SK-N-SH (cell line): ENCODE measurements around the gene DEPDC5.

Experiments used
- CHD2 ChIP-seq: fragments of 150-350 bp; IDR thresholded peaks from 2 replicates; pipeline ENCODE4 v1.6.1; 2018; ENCODE audit warnings: low read length; ENCODE audit not compliant: partially characterized antibody
- MXI1 ChIP-seq: IDR thresholded peaks from 2 replicates; pipeline ENCODE4 v1.6.1; 2012; ENCODE audit warnings: mild to moderate bottlenecking, low read depth, low read length, improper control_type of control experiment
- RFX5 ChIP-seq: IDR thresholded peaks from 2 replicates; pipeline ENCODE4 v1.6.1; 2012; ENCODE audit warnings: mild to moderate bottlenecking, improper control_type of control experiment, low read length
- SIN3A ChIP-seq: IDR thresholded peaks from 2 replicates; pipeline ENCODE4 v1.6.1; 2012; ENCODE audit warnings: low read depth, mild to moderate bottlenecking, low read length, moderate library complexity, borderline replicate concordance
- SMC3 ChIP-seq: IDR thresholded peaks from 2 replicates; pipeline ENCODE4 v1.6.1; 2012; ENCODE audit warnings: low read depth, low read length, improper control_type of control experiment
- TF ChIP-seq, protein P1 (sequence below): fragments of 200-600 bp; sonication (generic); IDR thresholded peaks from 2 replicates; pipeline ENCODE4 v1.6.1; 2017; ENCODE audit warnings: antibody characterized with exemption, mild to moderate bottlenecking, moderate library complexity

DNA sequence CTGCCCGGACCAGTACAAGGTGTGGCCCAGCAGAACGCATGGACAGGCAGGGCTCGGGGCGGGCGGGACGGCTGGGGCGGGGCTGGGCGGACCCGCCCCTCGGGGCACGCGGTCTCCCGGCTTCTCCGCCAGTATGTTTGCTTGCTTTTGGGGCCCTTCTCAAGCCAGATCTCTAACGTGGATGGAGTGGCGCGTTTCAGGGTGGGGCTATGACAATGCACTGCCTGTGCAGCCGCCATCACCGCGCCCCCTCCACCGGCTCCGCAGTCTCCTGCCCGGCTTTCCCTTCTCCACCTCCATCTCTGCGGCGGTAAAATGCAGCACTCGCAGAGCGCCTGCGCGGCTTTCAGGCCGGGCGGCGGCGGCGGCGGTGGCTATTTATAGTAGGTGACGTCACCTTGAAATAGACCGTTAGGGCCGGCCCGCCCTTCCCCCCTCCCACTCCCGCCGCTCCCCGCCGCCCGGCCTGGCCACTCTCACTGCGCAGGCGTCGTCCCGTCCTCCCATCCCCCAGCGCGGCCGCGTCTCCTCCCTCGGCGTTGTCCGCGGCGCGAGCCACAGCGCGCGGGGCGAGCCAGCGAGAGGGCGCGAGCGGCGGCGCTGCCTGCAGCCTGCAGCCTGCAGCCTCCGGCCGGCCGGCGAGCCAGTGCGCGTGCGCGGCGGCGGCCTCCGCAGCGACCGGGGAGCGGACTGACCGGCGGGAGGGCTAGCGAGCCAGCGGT, 190.3 kb downstream of the DEPDC5 start, which contains the start of gene YWHAH:
- TF ChIP-seq SIN3A, result 0 out of 2 replicates have a peak, but pooled peaks have one; percentile 72
- TF ChIP-seq, protein P1, sequence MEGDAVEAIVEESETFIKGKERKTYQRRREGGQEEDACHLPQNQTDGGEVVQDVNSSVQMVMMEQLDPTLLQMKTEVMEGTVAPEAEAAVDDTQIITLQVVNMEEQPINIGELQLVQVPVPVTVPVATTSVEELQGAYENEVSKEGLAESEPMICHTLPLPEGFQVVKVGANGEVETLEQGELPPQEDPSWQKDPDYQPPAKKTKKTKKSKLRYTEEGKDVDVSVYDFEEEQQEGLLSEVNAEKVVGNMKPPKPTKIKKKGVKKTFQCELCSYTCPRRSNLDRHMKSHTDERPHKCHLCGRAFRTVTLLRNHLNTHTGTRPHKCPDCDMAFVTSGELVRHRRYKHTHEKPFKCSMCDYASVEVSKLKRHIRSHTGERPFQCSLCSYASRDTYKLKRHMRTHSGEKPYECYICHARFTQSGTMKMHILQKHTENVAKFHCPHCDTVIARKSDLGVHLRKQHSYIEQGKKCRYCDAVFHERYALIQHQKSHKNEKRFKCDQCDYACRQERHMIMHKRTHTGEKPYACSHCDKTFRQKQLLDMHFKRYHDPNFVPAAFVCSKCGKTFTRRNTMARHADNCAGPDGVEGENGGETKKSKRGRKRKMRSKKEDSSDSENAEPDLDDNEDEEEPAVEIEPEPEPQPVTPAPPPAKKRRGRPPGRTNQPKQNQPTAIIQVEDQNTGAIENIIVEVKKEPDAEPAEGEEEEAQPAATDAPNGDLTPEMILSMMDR, result no peak
- no peak for TF ChIP-seq MXI1
- no peak for TF ChIP-seq RFX5
- peak; percentile 86 for TF ChIP-seq CHD2
- TF ChIP-seq SMC3, result no peak
